Stimulated activated CD4-positive, alpha-beta T cell treated with anti-CD3 and anti-CD28 coated beads, TNF-alpha, amount 100 ng/mL, for 1 hour (primary cell): ENCODE measurements around the gene SDK2.
"Not testable (repeated sequence)": the region's sequence is repeated elsewhere in the genome, so short reads cannot be mapped to it uniquely, and the experiment has no call there.

Experiments used
- DNase-seq, 3 donors: peaks; one replicate each; pipeline ENCODE4 v3.0.0-alpha.2; 2020; ENCODE audit warnings: low read depth in 3 of 3, low spot score in 1 of 3

The SDK2 gene

DNA sequence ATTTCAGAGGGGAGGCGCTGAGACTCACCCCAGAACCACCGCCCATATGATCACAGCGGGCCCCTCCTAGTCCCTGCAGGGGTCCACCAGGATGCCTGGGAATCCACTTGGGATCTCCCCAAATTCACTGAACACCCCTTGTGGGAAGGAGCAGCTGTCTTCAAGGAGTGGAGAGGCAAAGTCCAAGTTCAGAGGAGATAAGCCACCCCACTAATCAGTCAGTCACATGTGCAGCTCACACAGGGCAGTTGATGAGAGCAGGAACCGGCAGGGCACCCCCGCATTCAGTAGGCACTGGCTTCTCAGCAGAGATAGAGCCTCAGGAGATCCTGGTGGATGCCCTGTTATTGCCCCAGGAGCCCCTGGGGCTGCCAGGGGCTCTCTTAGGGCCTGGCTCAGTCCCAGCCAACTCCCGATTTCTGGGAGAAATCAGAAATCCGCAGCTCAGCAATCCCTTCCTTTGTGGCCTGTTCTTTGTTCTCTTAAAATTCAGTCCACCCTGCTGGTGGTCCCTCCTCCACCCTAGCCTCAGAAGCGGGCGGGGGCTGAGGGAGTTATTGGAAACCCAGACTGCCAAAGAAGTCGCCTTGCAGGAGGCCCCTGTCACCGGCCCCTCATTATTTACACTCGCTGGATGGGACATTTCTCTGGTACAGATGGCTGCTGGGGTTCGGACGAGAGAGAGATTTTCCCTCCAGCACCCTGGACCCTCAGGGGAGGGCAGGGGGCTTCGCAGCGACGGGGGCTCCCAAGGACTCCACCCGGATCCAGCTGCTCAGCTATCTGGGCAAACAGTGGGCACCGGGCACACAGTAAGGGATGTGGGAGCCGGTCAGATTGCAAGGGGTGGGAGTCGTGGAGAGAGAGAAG lies 334.3 kb downstream of the SDK2 start:
- DNase-seq: no peak

DNA sequence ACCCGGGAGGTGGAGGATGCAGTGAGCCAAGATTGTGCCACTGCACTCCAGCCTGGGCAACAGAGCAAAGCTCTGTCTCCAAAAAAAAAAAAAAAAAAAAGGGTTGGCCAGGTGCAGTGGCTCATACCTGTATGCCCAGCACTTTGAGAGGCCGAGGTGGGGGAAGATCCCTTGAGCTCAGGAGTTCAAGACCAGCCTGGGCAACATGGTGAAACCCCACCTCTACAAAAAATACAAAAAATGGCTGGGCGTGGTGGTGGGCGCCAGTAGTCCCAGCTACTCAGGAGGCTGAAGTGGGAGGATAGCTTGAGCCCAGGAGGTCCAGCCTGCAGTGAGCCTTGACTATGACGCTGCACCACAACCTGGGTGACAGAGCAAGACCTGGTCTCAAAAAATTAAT lies 335.3 kb downstream of the SDK2 start:
- DNase-seq: not testable (repeated sequence)

DNA sequence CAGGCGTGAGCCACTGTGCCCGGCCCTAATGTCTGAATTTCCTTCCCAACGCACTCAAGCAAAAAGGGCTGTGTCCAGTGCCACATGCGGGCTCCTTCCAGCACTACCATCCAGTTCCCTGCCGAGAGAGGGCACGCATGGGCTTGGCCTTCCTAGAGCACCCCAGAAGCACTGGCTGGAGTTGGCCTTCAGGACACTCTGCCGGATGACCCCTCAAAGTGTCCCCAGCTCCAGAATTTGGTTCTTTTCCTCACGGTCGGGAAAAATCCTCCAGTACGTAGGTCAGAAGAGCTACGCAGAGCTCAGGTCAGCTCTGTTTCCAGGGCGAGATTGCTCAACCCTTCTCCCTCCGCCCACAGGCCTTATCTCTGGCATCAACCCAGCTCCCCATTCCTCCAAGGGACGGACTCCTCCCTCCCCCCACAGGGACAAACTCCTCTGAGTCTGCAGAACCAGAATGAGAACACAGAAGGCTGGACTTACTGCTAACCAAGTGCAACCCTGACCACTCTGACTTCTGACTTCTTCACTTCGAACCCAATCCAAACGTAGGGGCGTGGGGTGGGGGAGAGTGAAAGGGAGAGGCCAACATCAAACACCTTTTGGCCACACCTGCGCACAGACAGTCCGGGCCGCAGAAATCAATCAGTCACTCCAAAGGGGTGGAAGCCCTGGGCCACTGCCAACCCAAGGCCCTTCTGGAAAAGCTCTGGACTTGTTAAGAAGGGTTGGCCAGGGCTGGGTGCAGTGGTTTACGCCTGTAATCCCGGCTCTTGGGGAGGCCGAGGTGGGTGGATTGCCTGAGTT lies 336.0 kb downstream of the SDK2 start:
- DNase-seq: no peak

DNA sequence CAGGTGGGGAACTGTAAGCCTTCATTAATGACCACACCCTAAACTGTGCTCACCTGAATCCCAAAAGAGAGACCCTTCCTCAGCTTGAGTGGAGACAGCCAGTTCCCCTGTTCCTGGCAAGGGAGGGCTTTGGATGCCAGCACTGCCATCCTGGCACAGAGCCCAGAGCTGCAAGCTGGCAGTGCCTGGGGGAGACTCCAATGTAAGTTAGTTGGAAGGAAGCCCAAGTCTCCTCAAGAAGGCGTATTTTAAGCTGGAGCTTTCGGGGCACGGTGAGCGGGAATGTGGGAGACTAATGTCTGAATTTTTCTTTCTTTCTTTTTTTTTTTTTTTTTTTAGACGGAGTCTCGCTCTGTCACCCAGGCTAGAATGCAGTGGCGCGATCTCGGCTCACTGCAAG lies 337.1 kb downstream of the SDK2 start:
- no peak for DNase-seq

DNA sequence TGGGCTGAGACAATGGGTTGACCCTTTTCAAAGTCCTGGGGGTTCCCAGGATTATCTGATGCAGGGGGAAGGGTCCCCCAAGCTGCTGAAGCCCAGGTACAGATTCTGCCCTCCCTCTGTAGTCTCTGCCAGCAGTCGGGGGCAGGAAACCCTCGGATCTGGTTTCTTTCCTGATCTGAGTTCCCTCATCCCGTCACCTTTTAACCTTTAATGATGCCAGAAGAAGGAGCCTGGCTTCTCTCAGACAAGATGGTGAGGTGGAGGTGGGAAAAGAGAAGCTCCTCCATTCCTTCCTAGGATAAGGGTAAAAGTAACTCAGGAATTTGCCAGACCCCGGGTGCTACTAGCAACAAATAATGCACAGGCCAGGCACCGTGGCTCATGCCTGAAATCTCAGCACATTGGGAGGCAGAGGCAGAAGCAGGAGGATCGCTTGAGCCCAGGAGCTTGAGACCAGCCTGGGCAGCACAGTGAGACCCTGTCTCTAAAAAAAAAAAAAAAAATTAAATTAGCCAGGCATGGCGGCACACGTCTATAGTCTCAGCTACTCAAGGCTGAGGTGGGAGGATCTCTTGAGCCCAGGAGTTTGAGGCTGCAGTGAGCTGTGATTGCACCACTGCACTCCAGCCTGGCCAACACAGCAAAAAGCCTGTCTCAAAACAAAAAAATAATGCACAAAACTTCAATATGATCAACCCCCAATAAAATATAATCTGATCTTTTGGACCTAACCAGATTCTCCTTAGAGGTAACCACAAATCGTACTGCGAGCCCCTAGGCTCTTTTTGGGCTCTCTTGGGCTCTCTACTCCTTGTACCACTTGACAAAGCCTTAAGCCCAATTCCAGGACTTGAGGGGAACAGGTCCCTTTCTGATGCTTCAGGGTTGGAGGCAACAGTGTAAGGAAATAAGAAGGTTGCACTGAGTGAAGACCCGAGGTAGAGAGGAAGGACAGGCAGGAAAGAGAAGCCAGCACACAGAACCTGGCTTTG lies 338.1 kb downstream of the SDK2 start:
- DNase-seq: no peak

DNA sequence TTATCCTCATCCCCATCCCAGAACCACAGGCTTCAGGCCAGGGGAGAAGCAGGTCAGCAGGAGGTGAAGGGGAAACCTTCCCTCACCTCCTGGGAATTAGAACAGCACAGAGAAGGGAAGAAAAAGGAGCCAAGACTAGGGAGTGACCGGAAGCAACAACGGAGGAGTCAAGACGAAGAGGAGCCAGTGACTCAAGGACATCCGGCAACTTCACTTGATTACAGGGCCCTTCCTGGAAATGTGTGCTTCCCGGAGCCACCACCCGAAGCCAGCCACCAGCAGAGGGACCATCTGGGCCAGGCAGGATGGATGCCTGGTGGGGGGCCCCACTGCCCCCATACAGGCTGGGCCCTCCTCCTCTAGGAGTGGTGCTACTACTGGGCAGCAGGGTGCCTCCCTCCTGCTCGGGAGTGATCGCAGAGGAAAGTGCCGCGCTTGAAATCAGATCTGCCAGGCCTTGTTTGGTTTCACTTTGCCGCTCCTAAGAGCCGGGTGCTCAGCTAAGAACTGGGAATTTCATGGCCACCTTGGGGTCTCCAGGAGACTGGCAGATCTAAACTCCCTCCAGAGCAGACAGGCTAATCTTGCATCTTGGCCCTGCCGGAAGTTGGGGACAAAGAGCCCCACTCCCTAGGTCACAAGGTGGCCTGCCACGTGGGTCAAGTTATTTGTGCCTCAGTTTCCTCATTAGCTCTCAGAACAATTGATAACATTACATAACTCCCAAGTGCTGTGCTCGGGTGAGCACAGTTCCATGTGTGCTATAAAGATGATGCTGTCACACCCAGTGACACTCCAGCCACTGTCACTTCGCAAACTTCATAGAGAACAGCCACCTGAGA lies 339.1 kb downstream of the SDK2 start:
- no peak for DNase-seq

DNA sequence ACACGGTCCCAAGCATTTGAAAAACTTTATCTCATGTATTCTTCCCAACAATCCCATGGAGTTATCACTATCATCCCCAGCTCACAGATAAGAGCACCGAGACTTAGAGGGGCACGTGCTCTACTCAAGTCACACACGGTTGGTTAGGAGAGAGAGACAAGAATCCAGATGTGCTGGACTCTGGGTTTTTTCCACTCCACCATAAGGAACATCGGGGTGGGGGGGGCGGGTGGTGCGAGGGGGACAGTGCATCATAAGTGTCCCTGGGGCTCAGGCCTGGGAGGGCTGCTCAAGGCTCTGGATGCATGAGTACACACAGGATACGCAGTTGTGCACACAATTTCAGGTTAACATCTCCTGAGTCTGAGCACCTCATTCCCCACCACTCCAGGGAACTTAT lies 339.8 kb downstream of the SDK2 start:
- no peak for DNase-seq

DNA sequence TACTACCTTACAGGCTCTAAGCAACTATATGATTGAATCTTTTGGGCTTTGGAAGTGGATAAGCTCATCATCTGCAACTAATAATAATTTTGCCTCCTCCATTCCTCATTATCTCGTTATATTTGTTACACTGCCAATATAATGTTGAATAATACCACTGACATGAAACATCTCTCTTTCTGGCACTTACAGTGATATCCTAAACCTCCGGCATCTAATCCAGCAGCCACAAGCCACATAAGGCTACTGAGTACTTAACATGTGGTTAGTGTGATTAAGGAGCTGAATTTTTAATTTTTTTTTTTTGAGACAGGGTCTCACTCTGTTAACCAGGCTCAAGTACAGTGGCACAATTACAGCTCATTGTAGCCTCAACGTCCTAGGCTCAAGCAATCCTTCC lies 342.1 kb downstream of the SDK2 start:
- no peak for DNase-seq

DNA sequence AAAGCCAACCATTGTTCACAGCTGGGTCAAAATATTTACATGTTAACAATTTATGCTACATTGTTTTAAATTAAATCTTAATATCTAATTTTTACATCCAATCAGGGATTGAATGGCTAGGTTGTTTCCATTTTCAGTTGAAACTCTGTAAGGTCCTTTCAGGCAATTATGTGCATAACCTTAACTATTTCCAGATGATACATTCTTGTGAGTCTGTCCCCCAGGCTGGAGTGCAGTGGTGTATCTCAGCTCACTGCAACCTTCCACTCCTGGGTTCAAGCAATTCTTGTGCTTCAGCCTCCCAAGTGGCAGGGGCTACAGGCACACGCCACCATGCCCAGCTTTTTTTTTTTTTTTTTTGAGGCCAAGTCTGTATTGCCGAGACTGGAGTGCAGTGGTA lies 342.9 kb downstream of the SDK2 start:
- DNase-seq: no peak

DNA sequence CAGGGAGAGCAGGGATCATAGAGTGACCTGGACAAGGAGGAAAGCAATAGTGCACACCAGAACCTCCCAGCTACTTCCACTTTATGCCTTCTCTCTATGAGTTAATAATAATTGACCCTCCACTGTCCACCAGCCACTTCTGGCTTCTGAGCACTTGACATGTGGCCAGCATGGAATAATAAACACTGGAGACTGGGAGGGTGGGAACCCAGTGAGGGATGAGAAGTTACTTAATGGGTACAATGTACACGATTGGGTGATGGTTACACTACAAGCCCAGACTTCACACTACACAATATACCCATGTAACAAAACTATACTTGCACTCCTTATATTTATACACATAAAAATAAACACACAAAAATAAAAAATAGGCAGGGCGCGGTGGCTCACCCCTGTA lies 343.9 kb downstream of the SDK2 start:
- no peak for DNase-seq

DNA sequence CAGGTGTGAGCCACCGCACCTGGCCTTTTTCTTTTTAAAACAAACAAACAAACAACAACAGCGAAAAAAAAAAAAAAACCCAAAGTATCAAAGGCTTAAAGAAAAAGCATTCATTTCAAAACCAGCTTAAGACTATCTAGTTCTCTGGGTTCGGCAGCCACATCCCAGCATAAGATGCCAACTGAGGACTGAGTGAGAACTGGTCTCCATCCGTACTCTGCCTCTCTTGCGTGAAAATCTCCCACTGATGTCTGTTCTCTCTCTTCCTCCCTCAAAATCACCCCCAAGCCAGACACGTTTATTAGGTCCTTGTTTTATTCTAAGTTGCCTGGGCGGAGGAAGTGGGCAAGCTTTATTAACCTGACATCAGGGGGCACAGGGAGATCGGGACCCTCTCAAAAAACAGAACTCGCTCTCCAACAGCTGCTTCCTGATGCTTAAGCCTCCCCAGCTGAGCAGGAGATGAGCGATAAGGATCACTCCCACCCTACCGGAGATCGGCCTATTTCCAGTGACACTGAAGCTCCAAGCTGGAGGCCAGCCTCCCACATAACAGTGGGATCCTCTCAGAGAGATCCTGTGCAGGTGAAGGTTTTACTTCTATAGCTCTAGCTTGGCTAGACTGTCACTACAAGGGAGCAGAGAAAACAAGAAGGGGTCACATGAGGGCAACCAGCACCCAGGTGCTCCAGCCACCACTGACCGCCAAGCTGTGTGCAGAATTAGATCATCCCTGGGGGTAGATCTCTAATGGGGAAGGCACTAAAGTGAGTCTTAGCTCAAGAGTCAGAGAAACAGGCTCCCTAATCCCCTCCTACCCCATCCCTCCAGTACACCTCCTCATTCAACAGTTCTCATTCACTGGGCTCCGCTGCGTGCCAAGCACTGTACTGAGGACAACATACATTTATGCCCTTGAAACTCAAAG lies 346.0 kb downstream of the SDK2 start:
- DNase-seq: no peak

DNA sequence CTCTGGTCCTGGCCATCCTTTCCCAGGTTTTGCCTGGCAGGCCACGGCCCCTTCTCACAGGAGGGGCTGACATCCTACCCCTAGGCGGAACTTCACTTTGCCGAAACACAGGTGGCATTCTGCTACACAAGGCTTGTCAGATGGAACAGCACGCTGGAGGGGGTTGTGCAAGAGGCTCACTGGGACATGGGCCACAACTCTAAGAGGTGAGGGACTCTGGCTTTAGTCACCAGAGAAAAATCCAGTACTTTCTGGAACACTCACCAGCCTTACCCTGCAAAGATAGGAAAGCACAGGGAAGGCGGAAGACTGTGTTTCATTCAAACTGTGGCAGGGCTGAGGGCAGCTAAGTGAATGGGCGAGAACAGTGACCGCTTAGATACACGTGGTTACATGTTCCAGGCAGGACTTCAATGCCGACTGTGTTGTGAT lies 350.7 kb downstream of the SDK2 start:
- no peak for DNase-seq

DNA sequence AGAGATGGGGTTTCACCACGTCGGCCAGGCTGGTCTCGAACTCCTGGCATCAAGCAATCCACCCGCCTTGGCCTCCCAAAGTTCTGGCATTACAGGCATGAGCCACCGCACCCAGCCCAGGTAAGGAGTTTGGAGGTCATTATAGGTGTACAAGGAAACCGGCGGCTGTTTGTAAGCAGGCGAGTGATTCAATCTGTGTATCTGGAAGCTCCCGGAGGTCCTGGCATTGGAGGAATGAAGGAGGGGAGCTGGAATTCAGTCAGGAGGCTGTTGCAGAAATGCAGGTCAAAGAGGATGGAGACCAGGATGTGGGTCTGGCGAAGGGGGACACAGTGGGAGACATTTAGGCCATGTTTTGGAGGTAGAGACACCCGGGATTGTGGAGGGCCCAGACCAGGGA lies 351.2 kb downstream of the SDK2 start:
- no peak for DNase-seq

DNA sequence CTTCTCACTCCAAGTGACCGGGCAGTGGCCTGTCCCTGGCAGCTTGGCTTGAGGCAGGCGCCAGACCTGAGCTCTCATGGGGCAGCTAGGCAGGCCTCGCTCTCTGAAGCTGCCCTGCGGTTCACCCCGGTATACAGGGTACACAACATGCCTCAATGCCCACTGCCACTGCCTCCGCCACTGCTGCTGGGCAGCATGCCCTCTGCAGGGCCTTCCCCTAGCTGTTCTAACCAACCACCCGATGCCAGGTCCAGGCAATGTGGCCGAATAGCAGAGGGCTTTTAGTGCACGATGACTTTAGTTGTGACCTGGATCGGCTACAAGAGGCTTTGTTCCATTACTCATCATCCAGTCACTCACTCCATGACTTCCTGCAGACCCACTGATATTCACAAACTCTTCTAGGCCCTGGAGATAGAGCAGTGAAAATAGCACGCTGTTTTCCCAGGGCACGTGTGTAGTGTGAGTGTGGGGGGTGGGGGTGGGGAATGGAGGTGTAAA lies 352.2 kb downstream of the SDK2 start:
- DNase-seq: no peak

DNA sequence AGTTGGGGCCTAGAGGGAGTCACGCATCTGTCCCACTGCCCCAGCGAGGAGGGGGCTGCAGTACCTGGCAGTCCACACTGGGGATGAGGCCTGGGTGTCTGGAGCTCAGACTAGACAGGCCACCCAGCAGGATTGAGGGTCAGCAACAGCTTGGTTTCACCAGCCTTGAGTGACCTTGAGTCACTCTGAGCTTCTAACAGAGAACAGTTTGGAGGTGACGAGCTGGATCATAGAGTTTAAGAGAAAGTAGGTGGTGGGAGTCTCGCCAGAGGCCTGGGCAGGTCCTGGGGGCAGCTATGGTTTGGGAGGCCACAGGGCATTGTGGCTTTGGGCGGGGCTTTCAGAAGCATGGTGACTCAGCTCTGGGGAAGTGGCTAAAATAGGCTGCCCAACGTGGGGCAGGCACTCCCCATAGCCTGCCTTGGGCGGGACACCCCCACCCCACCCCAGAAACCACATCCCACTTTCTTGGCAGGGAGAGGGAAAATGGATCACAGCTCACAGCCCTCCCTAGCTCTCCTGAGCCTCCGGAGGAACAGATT lies 352.9 kb downstream of the SDK2 start:
- DNase-seq: no peak

DNA sequence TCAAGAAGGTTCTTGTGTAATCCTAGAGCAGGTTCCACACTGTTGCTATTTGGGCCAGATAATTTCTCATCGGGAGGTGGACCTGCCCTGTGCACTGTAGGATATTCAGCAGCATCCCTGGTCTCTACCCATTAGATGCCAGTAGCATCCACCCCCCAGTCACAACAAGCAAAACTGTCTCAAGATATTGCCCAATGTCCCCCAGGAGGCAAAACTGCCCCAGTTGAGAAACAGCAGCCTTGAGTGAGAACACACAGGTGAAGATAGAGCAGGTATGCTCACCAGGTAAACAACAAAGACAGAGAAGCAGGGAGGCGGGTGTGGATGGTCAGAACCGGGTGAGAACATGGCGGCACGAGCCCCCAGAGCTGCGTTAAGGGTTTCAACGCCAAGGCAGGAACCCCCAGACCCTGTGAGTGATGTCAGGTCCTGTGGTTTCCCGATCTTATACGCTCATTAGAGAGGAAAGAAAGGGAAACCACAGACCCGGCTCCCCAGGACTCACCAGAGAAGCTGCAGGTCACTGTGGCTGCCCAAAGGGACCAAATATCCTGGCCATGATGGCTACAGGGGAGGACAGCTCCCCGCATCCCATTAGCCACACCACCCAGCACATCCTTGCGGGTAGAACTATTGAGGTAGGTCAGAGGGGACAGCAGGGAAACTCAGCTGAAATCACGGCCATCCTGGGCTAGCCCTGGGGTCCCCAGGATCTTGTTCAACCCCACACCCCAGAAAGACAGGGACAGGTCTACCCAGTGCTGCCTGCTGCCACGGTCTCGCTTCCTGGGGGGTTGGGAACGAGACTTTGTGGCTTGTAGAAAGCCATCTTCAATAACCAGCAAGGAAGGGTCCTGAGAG lies 353.6 kb downstream of the SDK2 start:
- DNase-seq: no peak

DNA sequence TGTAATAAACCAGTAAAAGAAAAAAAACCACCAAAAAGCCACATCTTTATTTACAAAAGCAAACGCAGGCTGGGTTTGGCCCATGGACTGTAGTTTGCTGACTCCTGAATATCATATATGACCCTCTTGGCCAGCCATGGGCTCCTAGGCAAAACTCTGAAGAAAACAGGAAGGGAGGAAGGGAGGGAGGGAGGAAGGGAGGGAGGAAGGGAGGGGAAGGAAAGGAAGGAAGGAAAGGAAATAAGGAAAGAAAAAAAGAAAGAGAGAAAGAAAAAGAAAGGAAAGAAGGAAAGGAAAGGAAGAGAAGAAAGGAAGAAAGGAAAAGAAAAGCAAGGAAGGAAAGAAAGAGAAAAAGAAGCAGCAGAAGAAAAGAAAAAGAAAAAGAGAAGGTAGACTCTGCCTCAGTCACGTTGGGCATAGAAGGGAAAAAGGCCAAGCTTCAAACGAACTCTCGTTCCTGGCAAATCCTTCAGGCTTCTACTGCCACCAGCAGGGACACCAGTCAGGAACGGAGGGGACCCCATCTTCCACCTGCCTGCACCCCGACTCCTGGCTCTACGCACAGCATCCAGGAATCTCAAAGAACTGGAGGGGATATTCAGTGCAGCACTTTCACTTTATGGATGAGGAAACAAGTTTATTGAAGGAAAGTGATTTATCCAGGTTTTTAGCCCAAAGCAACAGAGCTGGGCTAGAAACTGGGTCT lies 354.5 kb downstream of the SDK2 start:
- no peak for DNase-seq
